ENCODE measurements around the gene POLE.

Gene POLE

GRCh38 chr12:132632521-132633228 is 54.5 kb downstream of the POLE start:
- in situ Hi-C loops (cut with HindIII; ENCODE audit: low sequenced_read_pairs), result no loop called here
- DNase-seq (ENCODE audit: low read depth), result no peak
- H3K4me3 ChIP-seq (ENCODE audit: low read depth, low read length), result no peak overlapping the region
- TF ChIP-seq CTCF (IDR thresholded peaks at IDR 0.05; ENCODE audit: low read depth, low read length, missing control alignments), result no peak

- no peak for TF ChIP-seq CTCF (IDR thresholded peaks at IDR 0.05; ENCODE audit: low read depth, low read length, missing control alignments)
- in situ Hi-C loops (cut with HindIII; ENCODE audit: low sequenced_read_pairs), result no loop called here
- no peak for DNase-seq (ENCODE audit: low read depth)
- H3K4me3 ChIP-seq (ENCODE audit: low read depth, low read length), result no peak overlapping the region
Measured at GRCh38 chr12:132631666-132632065, 55.5 kb downstream of the POLE start.

GRCh38 chr12:132630672-132631071 is 56.5 kb downstream of the POLE start:
- no peak for DNase-seq (ENCODE audit: low read depth)
- H3K4me3 ChIP-seq (ENCODE audit: low read depth, low read length), result no peak overlapping the region
- in situ Hi-C loops (cut with HindIII; ENCODE audit: low sequenced_read_pairs), result no loop called here
- no peak for TF ChIP-seq CTCF (IDR thresholded peaks at IDR 0.05; ENCODE audit: low read depth, low read length, missing control alignments)

- DNase-seq (ENCODE audit: low read depth), result no peak
- in situ Hi-C loops (cut with HindIII; ENCODE audit: low sequenced_read_pairs), result no loop called here
- TF ChIP-seq CTCF (IDR thresholded peaks at IDR 0.05; ENCODE audit: low read depth, low read length, missing control alignments), result no peak
- no peak overlapping the region for H3K4me3 ChIP-seq (ENCODE audit: low read depth, low read length)
Measured at GRCh38 chr12:132629330-132629729, 57.8 kb downstream of the POLE start.

- in situ Hi-C loops (cut with HindIII; ENCODE audit: low sequenced_read_pairs), result no loop called here
- DNase-seq (ENCODE audit: low read depth), result no peak
- no peak for TF ChIP-seq CTCF (IDR thresholded peaks at IDR 0.05; ENCODE audit: low read depth, low read length, missing control alignments)
- no peak overlapping the region for H3K4me3 ChIP-seq (ENCODE audit: low read depth, low read length)
Measured at GRCh38 chr12:132625731-132626430, 61.3 kb downstream of the POLE start.

- no peak overlapping the region for H3K4me3 ChIP-seq (ENCODE audit: low read depth, low read length)
- TF ChIP-seq CTCF (IDR thresholded peaks at IDR 0.05; ENCODE audit: low read depth, low read length, missing control alignments), result no peak
- DNase-seq (ENCODE audit: low read depth), result no peak
- in situ Hi-C loops (cut with HindIII; ENCODE audit: low sequenced_read_pairs), result no loop called here
Measured at GRCh38 chr12:132624910-132625630, 62.1 kb downstream of the POLE start.
